Fibroblast of upper back skin (primary cell): ENCODE data around the gene PAPSS1.
"Not testable (repeated sequence)": the region's sequence is repeated elsewhere in the genome, so short reads cannot be mapped to it uniquely, and the experiment has no call there.

Experiments
- DNase-seq: peaks from one replicate; pipeline ENCODE4 v3.0.0-alpha.2; 2013

The PAPSS1 gene

GRCh38 chr4:107725281-107725859 is 5.3 kb upstream of the PAPSS1 start:
- no peak for DNase-seq

GRCh38 chr4:107723331-107723730 is 3.3 kb upstream of the PAPSS1 start:
- not testable (repeated sequence) for DNase-seq

- no peak for DNase-seq
These were observed 1.5 kb upstream of the PAPSS1 start for GRCh38 chr4:107721436-107722100.

GRCh38 chr4:107719207-107719921 is 670 bp downstream of the PAPSS1 start:
- DNase-seq, result no peak

GRCh38 chr4:107718351-107718965 is 1.6 kb downstream of the PAPSS1 start:
- DNase-seq, result peak; percentile 14

GRCh38 chr4:107714256-107714655 is 5.8 kb downstream of the PAPSS1 start:
- DNase-seq, result no peak

- DNase-seq, result no peak
These were observed 7.8 kb downstream of the PAPSS1 start for GRCh38 chr4:107712236-107712635.

GRCh38 chr4:107711831-107712230 is 8.2 kb downstream of the PAPSS1 start:
- no peak for DNase-seq

- DNase-seq, result no peak
These were observed 9.3 kb downstream of the PAPSS1 start for GRCh38 chr4:107710493-107711459.

GRCh38 chr4:107709916-107710315 is 10.1 kb downstream of the PAPSS1 start:
- no peak for DNase-seq

GRCh38 chr4:107708225-107708624 is 11.8 kb downstream of the PAPSS1 start:
- no peak for DNase-seq

GRCh38 chr4:107705742-107706556 is 14.1 kb downstream of the PAPSS1 start:
- DNase-seq, result no peak

GRCh38 chr4:107701565-107701964 is 18.5 kb downstream of the PAPSS1 start:
- DNase-seq, result no peak

- no peak for DNase-seq
These were observed 20.4 kb downstream of the PAPSS1 start for GRCh38 chr4:107699466-107700206.

- DNase-seq, result not testable (repeated sequence)
These were observed 23.8 kb downstream of the PAPSS1 start for GRCh38 chr4:107696187-107696586.

GRCh38 chr4:107693132-107693531 is 26.9 kb downstream of the PAPSS1 start:
- no peak for DNase-seq

GRCh38 chr4:107692202-107692601 is 27.8 kb downstream of the PAPSS1 start:
- no peak for DNase-seq

- no peak for DNase-seq
These were observed 28.7 kb downstream of the PAPSS1 start for GRCh38 chr4:107691378-107691777.

- peak; percentile 86 for DNase-seq
These were observed 30.0 kb downstream of the PAPSS1 start for GRCh38 chr4:107689912-107690587.

- DNase-seq, result no peak
These were observed 31.6 kb downstream of the PAPSS1 start for GRCh38 chr4:107688421-107688820.
